GM19351 (cell line): ENCODE data around the gene FAM90A1.
"Not testable (repeated sequence)": the region's sequence is repeated elsewhere in the genome, so short reads cannot be mapped to it uniquely, and the experiment has no call there.

ENCODE experiments used
- ATAC-seq: cut with Tn5 transposase; IDR thresholded peaks from one replicate; pipeline ENCODE4 v1.9.1; 2021; ENCODE audit warnings: mild to moderate bottlenecking, moderate library complexity; ENCODE audit not compliant: unreplicated experiment

FAM90A1 gene

GRCh38 chr12:8172911-8173310 lies 54.5 kb downstream of the FAM90A1 start:
- ATAC-seq, result not testable (repeated sequence)
